ENCODE results near the gene EML1.

Gene EML1

GRCh38 chr14:99876406-99876805 is 83.2 kb downstream of the EML1 start:
- DNase-seq = no peak

DNA sequence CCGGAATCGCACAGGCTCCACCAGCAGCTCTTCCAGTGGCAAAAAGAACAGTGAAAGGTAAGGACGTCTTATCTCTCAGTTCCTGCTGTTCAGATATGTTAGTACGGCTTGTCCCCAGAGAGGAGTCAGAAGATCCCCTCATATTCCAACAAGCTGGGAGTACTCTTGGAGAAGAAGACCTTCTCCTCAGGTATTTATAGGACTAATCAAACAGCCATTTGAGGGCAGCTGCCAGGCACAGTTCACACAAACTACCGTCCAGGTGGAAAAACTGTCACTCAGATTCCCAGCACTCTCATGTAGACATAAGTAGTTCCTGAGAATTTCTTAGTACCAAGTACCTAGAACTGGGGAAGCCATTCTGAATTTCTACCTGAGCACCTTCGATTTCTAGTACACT is 85.3 kb downstream of the EML1 start:
- DNase-seq = no peak

- DNase-seq = no peak
These were observed 86.4 kb downstream of the EML1 start for GRCh38 chr14:99879401-99880295.

DNA sequence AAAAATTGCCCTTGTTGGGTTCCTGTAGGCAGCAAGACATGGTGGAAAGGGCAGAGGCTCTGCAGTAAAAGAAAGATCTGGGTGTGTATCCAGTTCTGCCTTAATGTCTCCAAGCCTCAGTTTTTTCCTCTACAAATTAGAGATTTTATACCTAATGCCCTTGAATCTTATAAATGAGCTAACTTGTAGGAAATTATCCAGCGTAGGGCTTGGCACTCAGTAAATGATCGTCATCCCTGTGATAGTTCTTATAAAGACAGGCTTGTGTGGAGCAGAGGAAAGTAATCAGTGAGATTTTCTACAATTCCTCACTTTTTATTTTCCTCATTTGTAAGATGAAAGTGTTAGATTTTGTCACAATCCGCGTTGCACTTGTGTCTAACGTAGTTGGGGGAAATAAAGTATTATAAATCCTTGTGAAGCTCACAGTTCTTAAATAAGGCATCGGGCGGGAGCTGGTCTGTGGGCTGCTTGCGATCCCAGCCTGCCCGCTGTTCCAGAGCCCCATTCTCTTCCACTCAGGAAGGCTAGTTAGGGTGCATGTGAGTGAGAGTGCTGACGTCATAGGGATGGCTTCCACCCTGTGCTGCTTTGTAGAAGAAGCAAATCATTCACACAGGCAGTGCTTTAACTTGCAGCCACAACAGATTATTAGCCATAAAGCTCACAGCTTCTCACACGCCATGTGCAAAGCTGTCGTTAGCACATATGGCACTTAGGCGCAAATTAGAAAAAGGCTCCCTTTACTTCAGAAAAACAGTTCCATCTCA is 87.6 kb downstream of the EML1 start:
- DNase-seq = no peak

DNA sequence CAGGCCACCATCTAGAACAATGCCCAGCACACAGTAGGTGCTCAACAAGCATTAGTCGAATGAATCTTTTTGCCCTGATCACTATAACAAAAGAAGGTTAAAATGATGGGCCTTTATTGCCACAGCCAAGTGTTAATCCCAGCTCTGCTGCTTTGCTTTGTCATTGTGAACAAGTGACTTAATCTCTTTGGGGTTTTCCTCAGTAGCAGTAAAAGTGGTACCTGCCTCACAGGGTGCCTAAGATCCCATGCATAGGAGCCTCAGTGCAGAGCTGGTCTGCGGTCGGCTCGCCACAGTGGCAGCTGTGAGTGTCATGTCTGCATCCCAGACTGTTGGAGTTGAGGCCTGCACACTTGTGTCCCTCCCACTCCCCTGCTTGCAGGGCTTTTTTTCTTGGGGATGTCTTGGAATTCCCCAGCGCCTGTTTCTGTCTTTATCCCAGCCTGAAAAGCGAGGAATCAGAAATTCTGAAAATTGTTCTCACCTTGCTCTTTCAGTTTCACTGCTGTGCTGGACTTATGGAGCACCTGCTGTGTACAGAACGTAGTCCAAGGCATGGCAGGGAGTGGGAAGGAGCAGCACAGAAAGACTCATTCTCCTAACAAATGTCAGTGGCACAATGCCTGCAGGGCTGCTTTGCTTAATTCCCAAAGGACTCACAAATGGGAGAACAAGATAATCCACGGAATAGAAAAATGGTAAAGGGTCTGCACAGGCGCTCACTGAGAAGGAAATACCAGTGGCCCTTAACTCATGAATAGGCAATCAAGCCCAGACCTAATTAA is 90.8 kb downstream of the EML1 start:
- DNase-seq = no peak

DNA sequence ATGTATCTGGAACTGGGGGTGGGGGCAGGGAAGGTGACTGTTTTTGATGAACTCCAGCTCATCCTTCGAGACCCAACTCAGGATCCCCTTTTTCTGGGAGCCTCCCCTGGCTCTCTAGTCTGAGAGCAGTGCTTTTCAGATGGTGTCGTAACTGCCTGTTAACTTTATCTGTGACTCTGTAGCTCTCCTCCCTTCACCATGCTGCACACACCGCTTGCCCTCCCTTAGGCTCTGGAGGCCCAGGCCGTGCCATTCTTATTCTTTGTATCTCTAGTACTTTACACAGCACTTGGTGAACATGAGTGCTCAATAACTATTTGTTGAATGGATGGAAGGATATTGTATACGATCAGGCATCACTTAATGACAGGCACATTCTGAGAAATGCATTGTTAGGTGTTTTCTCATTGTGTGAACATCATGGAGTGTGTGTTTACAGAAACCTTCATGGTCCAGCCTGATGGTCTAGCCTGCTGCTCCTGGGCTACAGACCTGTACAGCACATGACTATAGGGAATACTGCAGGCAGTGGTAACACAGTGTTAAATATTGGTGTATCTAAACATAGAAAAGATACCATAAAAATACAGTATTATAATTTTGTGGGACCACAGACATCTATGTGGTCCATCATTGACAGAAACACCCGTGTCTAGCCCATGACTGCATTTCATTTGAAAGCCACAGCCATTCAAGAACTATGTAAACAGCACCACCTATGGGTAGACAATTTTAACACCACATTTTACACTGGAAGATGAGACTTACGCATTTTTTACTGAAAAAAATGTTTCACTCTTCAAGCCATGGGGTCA is 91.8 kb downstream of the EML1 start:
- no peak for DNase-seq

DNA sequence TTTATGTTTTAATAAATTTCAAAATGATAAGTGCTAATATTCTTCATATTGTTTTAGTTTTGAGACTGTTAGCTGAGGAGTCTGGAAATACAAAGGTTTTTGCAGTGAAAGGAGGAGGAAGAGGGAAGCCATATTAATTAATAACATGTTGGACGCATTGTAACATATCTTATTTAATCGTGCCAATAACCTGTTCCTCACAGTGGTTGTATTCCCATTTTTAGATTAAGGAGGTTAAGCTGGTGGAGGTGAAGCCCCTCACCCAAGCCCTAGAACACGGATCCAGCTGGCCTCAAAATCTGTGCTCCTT is 92.4 kb downstream of the EML1 start:
- no peak for DNase-seq

GRCh38 chr14:99887407-99887806 is 94.2 kb downstream of the EML1 start:
- DNase-seq = no peak

DNA sequence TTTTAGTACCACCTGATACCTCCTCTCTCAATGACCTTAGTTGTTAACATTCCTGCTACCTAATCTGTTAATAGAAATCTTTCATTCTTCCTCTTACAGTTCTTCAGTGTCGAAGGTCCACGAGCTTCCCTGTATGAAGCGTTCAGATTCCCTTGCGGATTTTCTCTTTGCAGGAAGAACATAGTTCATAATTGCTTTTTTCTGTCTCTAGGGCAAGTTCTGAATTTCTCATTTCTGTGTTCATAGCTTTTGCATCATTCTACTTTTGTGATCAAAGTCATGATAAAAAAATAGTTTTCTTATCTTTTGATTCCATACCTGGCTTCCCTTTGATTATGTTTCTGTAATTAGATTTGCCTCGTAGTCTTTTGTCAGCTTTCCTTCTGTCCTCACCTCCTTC is 94.9 kb downstream of the EML1 start:
- no peak for DNase-seq

DNA sequence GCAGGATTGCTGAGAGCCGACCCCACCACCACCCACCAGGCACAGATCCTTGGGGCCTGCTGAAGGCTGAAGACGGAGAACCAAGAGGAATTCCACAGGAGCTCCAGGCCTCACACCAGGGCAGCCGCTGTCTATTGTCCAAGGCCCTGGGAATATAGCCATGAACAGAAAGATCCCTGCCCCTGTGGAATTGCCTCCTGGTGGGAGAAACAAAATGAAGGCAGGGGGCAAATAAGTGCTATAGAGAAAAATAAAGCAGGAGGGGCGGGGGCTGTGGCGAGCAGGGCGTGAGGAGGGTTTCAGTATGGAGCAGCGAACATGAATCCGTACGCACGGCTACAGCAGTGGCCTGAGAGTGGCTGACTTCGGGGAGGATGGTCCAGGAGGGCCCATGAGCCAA is 96.1 kb downstream of the EML1 start:
- DNase-seq = no peak

- no peak for DNase-seq
These were observed 98.1 kb downstream of the EML1 start for GRCh38 chr14:99891266-99891665.

GRCh38 chr14:99891900-99892299 is 98.7 kb downstream of the EML1 start:
- no peak for DNase-seq

- no peak for DNase-seq
These were observed 99.2 kb downstream of the EML1 start for GRCh38 chr14:99892406-99892805.

DNA sequence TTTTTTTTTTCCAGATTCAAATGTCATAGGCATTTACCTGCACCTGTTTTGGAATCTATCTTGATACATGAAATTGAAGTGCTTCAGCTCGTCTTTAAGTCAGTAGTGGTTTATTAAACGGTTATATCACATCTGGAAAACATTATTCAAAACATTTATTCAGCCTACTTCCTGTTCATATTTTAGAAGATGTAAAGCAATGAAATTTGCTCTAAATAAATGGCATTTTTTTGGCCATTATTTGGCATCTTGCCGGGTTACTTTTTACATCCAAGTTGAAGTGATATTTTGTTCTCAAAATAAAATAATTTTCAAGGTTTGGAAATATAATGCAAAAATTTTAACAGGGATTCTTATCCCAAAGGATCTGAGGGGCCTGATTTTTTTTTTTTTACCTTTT is 103.1 kb downstream of the EML1 start:
- no peak for DNase-seq

DNA sequence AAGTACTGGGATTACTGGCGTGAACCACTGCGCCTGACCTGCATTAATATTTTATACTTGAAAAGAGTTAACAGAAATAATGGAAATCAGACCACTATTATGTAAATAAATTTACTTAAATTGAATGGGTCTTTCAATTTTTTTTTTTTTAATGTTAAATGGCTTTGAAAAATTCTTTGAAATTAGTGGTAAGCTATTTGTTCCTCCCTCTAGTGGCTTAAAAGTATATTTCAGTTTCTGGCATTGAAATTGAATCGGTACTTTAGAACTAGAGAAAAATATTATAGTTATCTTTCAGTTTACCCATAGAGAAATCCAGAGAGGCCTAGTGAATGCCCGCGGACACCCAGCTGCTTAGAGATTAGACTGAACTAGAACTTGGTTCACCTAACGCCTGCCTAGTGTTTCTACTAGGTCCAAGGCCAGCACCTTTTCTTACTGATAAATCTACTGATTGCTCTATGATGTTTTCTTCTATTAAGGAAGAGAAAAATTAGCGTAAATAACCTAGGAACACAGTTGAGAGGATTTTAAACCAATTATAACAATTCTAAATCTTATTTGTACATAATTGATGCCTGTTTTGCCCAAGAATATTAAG is 106.5 kb downstream of the EML1 start:
- DNase-seq = no peak

- DNase-seq = no peak
These were observed 109.7 kb downstream of the EML1 start for GRCh38 chr14:99902925-99903324.

DNA sequence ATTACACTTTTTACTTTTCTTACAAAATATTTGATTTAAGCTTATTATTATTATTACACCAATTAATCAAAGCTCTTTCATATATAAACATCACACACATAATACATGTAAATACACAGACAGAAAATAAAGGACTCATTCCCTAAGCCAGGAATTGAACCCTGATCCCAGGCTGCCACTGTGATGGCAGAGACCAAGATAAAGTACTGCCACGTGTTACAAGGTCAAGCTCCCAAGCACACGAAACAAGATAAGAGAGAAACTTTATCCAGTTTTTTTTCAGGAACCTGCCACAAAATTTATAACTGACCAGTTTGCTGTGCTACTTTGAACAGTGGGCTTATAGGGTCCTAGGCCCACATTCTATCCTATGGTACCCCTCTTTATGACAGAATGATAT is 111.3 kb downstream of the EML1 start:
- DNase-seq = no peak

- no peak for DNase-seq
These were observed 111.9 kb downstream of the EML1 start for GRCh38 chr14:99905121-99905520.

DNA sequence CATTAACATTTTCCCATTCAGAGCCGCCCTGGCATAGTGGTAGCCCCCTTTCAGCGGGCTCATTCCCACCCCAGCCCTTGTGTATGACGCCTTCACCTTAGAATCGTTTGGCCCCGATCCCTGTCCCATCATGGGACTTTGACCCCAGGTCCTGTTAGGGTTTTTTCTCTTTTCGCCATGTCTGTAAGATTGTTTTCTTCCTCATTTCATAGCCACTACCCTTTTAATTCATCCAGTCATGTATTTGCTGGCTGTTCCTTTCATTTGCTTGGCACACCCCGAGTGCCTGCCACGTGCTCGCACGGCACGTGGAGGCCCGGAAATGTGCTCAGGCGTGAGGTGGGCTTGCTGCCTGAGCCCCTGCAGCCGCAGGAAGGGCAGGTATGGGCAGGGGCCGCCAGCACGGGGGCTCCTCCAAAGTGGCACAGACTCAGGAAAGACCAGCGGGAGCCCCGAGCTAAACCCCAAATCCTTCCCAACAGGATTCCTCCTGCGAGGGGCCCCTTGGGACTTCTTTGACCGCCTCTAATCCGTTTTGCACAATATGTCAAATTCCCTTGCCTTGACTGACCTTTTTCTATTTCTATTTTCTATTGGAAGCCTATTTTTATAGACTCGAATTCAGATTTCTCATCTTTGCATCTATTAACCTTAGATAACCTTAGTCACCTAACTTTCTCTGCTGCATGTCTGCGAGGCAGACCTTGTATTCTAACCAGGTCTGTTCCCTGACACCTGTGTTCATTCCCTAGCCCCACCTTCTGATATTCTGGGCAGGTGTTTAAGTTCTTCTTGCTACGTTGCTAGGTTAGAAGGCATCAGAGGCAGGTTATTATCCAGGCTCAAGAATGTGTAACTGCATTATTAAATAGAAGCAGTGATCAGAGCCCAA is 114.8 kb downstream of the EML1 start:
- no peak for DNase-seq

DNA sequence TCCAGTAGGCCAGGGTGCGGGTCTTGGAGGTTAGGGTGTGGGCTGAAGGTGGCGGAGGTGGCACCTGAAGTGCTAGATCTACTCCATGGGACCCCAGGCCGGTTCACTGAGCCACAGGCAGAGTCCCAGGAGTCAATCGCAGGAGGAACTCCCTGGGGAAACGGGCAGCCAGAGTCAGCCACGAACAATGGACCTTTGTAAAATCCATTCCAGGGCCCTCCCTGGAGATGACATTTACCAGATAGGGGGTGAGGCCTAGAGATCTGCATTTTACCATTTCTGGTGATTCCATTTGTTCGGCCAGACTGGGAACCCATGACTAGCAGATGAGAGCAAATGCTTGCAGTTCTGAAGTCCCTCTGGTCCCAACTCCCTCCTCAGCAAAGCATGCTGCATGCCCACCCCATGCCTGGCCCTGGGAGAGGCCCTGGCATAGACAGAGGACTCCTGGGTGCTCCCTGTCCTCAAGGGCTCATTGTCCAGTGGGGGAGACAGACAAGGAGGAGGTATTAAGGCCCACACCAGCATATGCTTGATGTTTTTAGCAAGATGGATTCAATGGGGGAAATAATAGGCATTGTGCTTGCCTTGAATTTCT is 115.5 kb downstream of the EML1 start:
- DNase-seq = no peak

- no peak for DNase-seq
These were observed 116.4 kb downstream of the EML1 start for GRCh38 chr14:99909513-99910064.
